Measurements from ENCODE around the gene PRRT4.

The PRRT4 gene

GRCh38 chr7:128361411-128362379 is at the start of gene PRRT4:
Gene PRRT4, minus strand, starts transcription at chr7:128361690.
- DNase-seq, result no peak

GRCh38 chr7:128410451-128410753 is 48.9 kb upstream of the PRRT4 start:
- DNase-seq, result no peak

- peak; percentile 67 for DNase-seq
These were observed 48.3 kb upstream of the PRRT4 start, which contains the start of gene IMPDH1 for GRCh38 chr7:128409596-128410450. Gene IMPDH1, minus strand, starts transcription at chr7:128409982. Its CDS starts 81 bp downstream, at chr7:128409901.

- DNase-seq, result no peak
These were observed 47.5 kb upstream of the PRRT4 start for GRCh38 chr7:128408709-128409595.

GRCh38 chr7:128407751-128408708 is 46.5 kb upstream of the PRRT4 start:
- no peak for DNase-seq

- DNase-seq, result no peak
These were observed 45.7 kb upstream of the PRRT4 start for GRCh38 chr7:128407233-128407589.

GRCh38 chr7:128406314-128407232 is 45.1 kb upstream of the PRRT4 start:
- no peak for DNase-seq

- no peak for DNase-seq
These were observed 44.2 kb upstream of the PRRT4 start for GRCh38 chr7:128405471-128406313.

GRCh38 chr7:128404886-128405470 is 43.5 kb upstream of the PRRT4 start:
- DNase-seq, result no peak

GRCh38 chr7:128404143-128404681 is 42.7 kb upstream of the PRRT4 start:
- DNase-seq, result no peak

- no peak for DNase-seq
These were observed 42.2 kb upstream of the PRRT4 start for GRCh38 chr7:128403676-128404075.

- no peak for DNase-seq
These were observed 40.9 kb upstream of the PRRT4 start for GRCh38 chr7:128402356-128402755.

GRCh38 chr7:128400566-128400965 is 39.1 kb upstream of the PRRT4 start:
- no peak for DNase-seq

- DNase-seq, result no peak
These were observed 38.5 kb upstream of the PRRT4 start for GRCh38 chr7:128399991-128400390.

- no peak for DNase-seq
These were observed 37.3 kb upstream of the PRRT4 start for GRCh38 chr7:128398841-128399135.

GRCh38 chr7:128398016-128398840 is 36.7 kb upstream of the PRRT4 start:
- DNase-seq, result no peak

- DNase-seq, result no peak
These were observed 34.9 kb upstream of the PRRT4 start for GRCh38 chr7:128396357-128396756.

GRCh38 chr7:128395748-128396147 is 34.3 kb upstream of the PRRT4 start:
- no peak for DNase-seq
